GM23338 (cell line): ENCODE measurements around the gene EPHA4. TPM values are rescaled to one million over a fixed set of nuclear protein-coding genes. Genes with fewer than 3 reads are reported as not detected.

ENCODE experiments used
- ATAC-seq: fragments of 200-7000 bp; cut with Tn5 transposase; 3 replicates; pipeline ENCODE4 v1.9.1; 2020
- DNase-seq: peaks from one replicate; pipeline ENCODE4 v3.0.0-alpha.2; 2015; ENCODE audit warnings: low spot score
- H2AFZ ChIP-seq: fragments of 200-600 bp; sonication (generic); 2 replicates; pipeline ENCODE4 v1.8.0; 2016; ENCODE audit warnings: antibody characterized with exemption, mild to moderate bottlenecking, moderate library complexity
- H3F3A ChIP-seq: fragments of 200-600 bp; sonication (generic); replicated peaks from 2 replicates; pipeline ENCODE4 v1.8.0; 2017; ENCODE audit warnings: antibody characterized with exemption, mixed run types, low read depth
- H3K27ac ChIP-seq: fragments of 200-600 bp; sonication (generic); 2 replicates; pipeline ENCODE4 v1.6.1; 2016; ENCODE audit warnings: low read depth
- H3K27me3 ChIP-seq: fragments of 200-600 bp; sonication (generic); 2 replicates; pipeline ENCODE4 v1.8.0; 2016; ENCODE audit warnings: mild to moderate bottlenecking, mixed run types, moderate library complexity; ENCODE audit not compliant: insufficient read depth
- H3K36me3 ChIP-seq: fragments of 200-600 bp; sonication (generic); 2 replicates; pipeline ENCODE4 v1.8.0; 2016; ENCODE audit warnings: mild to moderate bottlenecking; ENCODE audit not compliant: insufficient read depth
- H3K4me1 ChIP-seq: fragments of 200-600 bp; sonication (generic); 2 replicates; pipeline ENCODE4 v1.8.0; 2016; ENCODE audit warnings: mild to moderate bottlenecking, moderate library complexity; ENCODE audit not compliant: insufficient read depth
- H3K4me2 ChIP-seq: fragments of 200-600 bp; sonication (generic); 2 replicates; pipeline ENCODE4 v1.7.1; 2017; ENCODE audit warnings: mixed run types
- H3K4me3 ChIP-seq: fragments of 200-600 bp; sonication (generic); 2 replicates; pipeline ENCODE4 v1.6.1; 2016; ENCODE audit warnings: mixed run types
- H3K79me2 ChIP-seq: fragments of 200-600 bp; sonication (generic); replicated peaks from 2 replicates; pipeline ENCODE4 v1.8.0; 2017; ENCODE audit warnings: mild to moderate bottlenecking; ENCODE audit not compliant: insufficient read depth
- H3K9me2 ChIP-seq: fragments of 200-600 bp; sonication (generic); 2 replicates; pipeline ENCODE4 v1.8.0; 2017; ENCODE audit not compliant: insufficient read depth
- H4K20me1 ChIP-seq: fragments of 200-600 bp; sonication (generic); replicated peaks from 2 replicates; pipeline ENCODE4 v1.8.0; 2017; ENCODE audit warnings: mild to moderate bottlenecking; ENCODE audit not compliant: insufficient read depth
- H3K27ac Mint-ChIP-seq: 2 replicates; pipeline ENCODE4 v1.8.0; 2020; ENCODE audit warnings: inconsistent platforms, mild to moderate bottlenecking, moderate library complexity, mixed read lengths
- H3K27me3 Mint-ChIP-seq: 3 replicates; pipeline ENCODE4 v1.8.0; 2022; ENCODE audit warnings: low read depth, mild to moderate bottlenecking, moderate library complexity, mixed read lengths, inconsistent platforms; ENCODE audit not compliant: insufficient read depth, poor library complexity
- H3K36me3 Mint-ChIP-seq: 3 replicates; pipeline ENCODE4 v1.8.0; 2021; ENCODE audit warnings: low read depth, mild to moderate bottlenecking, inconsistent platforms, moderate library complexity, mixed read lengths
- H3K4me1 Mint-ChIP-seq: 3 replicates; pipeline ENCODE4 v1.8.0; 2020; ENCODE audit warnings: mild to moderate bottlenecking, inconsistent platforms, mixed read lengths
- H3K4me3 Mint-ChIP-seq: 3 replicates; pipeline ENCODE4 v1.8.0; 2021; ENCODE audit warnings: moderate library complexity, mild to moderate bottlenecking, inconsistent platforms, mixed read lengths
- H3K9me3 Mint-ChIP-seq: 3 replicates; pipeline ENCODE4 v1.8.0; 2020; ENCODE audit warnings: moderate library complexity, mild to moderate bottlenecking, inconsistent platforms, mixed read lengths
- CREB1 ChIP-seq: fragments of 250-450 bp; sonication (Bioruptor Pico); IDR thresholded peaks from 2 replicates; pipeline ENCODE4 v1.5.0; 2020; ENCODE audit warnings: low read depth, mild to moderate bottlenecking, moderate library complexity
- EZH2 ChIP-seq: fragments of 200-600 bp; sonication (generic); IDR thresholded peaks from one replicate; pipeline ENCODE4 v1.8.0; 2017; ENCODE audit warnings: antibody characterized with exemption, mild to moderate bottlenecking, low read depth; ENCODE audit not compliant: unreplicated experiment
- EZH2phosphoT487 ChIP-seq: fragments of 200-600 bp; sonication (generic); IDR thresholded peaks from one replicate; pipeline ENCODE4 v1.8.1; 2018; ENCODE audit warnings: antibody characterized with exemption; ENCODE audit not compliant: unreplicated experiment
- JUNB ChIP-seq: IDR thresholded peaks from one replicate; pipeline ENCODE4 v1.6.1; 2016; ENCODE audit warnings: antibody characterized with exemption; ENCODE audit not compliant: unreplicated experiment
- NANOG ChIP-seq: IDR thresholded peaks from 2 replicates; pipeline ENCODE4 v1.6.1; 2016; ENCODE audit warnings: antibody characterized with exemption, borderline replicate concordance
- POLR2AphosphoS5 ChIP-seq: IDR thresholded peaks from 2 replicates; pipeline ENCODE4 v1.6.1; 2016; ENCODE audit warnings: antibody characterized with exemption, low read depth
- STAT1 ChIP-seq: IDR thresholded peaks from one replicate; pipeline ENCODE4 v1.6.1; 2016; ENCODE audit warnings: antibody characterized with exemption; ENCODE audit not compliant: unreplicated experiment
- ZNF114 ChIP-seq: fragments of 250-450 bp; sonication (Bioruptor Pico); IDR thresholded peaks from 2 replicates; pipeline ENCODE4 v1.5.0; 2020; ENCODE audit warnings: mild to moderate bottlenecking, moderate library complexity
- ZNF331 ChIP-seq: fragments of 250-450 bp; sonication (Bioruptor Pico); IDR thresholded peaks from 2 replicates; pipeline ENCODE4 v1.5.0; 2020; ENCODE audit warnings: low read depth, mild to moderate bottlenecking, moderate library complexity
- polyA plus RNA-seq: library from polyadenylated mRNA; unstranded; fragments of >200 nt; fragmentation: Nextera tagmentation; extraction: Ambion mirVana; gene quantifications from 2 replicates; pipeline ENCODE4 v1.2.1, GENCODE V29; 2016
- total RNA-seq: library from RNA; depleted of rRNA; stranded (reverse); fragments of >200 nt; shearing (Covaris generic); gene quantifications from 2 replicates; pipeline ENCODE4 v1.2.3, GENCODE V29; 2014
- TF ChIP-seq, protein P1 (sequence below), 2 experiments: fragments of 200-600 bp in 1 of 2; sonication (generic) in 1 of 2; conservative IDR thresholded peaks; 2 replicates each; pipeline versions ENCODE4 v1.5.1 to v1.6.1; 2016 to 2017; ENCODE audit warnings: antibody characterized with exemption in 2 of 2, low read depth in 2 of 2, mild to moderate bottlenecking in 2 of 2, moderate library complexity in 1 of 2
- TF ChIP-seq, protein P2 (sequence below): fragments of 250-450 bp; sonication (Bioruptor Pico); IDR thresholded peaks from 2 replicates; pipeline ENCODE4 v1.5.0; 2020; ENCODE audit warnings: mild to moderate bottlenecking, moderate library complexity
- TF ChIP-seq, protein P3 (sequence below): IDR thresholded peaks from 2 replicates; pipeline ENCODE4 v1.6.1; 2016; ENCODE audit warnings: antibody characterized with exemption

EPHA4 gene
- total and polyA plus RNA-seq, 2 experiments from 2014 or later, result 4.1 to 6.2 TPM

DNA sequence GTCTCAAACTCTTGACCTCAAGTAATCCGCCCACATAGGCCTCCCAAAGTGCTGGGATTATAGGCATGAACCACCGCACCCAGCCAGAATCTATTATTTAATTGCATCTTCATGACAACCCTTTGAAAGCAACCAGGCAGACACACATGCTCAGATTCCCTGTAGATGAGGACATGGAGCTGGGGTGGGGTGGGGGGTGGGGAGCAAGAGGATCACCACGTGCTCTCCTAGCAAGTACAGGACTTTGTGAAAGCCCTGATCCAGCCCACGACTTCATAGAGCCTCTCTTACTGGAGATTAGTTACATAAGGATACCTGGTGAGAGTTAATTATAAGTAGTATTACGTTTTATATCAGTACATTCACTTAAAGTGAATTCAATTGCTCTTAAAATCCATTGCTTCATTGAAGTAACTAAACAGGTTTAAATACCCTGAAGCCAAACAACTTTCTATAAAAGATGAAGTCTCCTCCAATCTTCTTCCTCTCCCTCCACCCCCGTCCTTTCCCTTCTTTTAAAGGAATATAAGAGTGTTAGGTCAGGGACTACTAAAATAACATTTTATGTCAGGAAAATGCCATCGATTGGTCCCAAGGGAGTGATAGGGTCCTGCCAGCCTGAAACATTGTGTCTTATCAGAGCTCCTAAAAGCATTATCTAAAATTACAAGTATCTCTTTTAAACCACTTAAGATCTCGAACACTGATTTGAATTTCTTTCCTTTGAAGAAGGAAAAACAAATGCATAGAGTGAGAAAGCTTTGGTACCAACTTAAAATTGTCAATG, 123.9 kb downstream of the EPHA4 start:
- no peaks in the 10 kb centered on the region for H3F3A ChIP-seq
- 0 out of 2 replicates have a peak, but pooled peaks cover 3% of the 10 kb centered on the region for H3K9me2 ChIP-seq
- H3K4me1 ChIP-seq, result no peaks in the 10 kb centered on the region
- peaks cover 5% of the 10 kb centered on the region for H3K36me3 ChIP-seq
- Mint-ChIP-seq H3K27me3 (no peaks in the 10 kb centered on the region), H3K9me3 (peaks cover 16% of the 10 kb centered on the region), H3K27ac (no peak overlapping the region), H3K4me1 (peaks cover 6% of the 10 kb centered on the region; the same call in 1 of the 3 replicates), H3K4me3 (no peak overlapping the region), H3K36me3 (peaks cover 22% of the 10 kb centered on the region)
- no peaks in the 10 kb centered on the region for H3K79me2 ChIP-seq
- H2AFZ ChIP-seq, result no peak overlapping the region
- no peak overlapping the region for H3K4me3 ChIP-seq
- no peak overlapping the region for H3K27ac ChIP-seq
- TF ChIP-seq NANOG, result no peak
- TF ChIP-seq POLR2AphosphoS5, result no peak
- no peak for TF ChIP-seq EZH2
- no peak for TF ChIP-seq EZH2phosphoT487
- DNase-seq, result no peak
- no peak for ATAC-seq
- H4K20me1 ChIP-seq, result no peaks in the 10 kb centered on the region
- H3K27me3 ChIP-seq, result no peaks in the 10 kb centered on the region
- H3K4me2 ChIP-seq, result no peak overlapping the region

DNA sequence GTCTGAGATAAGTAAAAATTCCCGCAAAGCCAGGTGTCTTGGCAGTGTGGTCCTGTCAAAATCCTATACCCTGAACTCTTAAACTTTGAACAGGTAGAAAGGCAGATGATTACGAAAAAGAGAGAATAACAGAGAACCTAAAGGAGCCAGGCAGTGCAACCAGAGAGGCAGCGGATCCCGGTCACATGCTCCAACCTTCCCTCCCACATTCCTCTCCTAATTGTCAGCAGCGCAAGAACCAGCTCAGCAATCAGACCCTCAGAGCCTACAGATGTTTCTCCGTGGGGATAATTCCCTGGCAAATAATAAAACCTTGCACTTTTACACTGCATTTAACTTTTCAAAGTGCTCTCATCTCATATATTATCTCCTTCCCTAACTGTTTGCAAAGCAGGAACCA, 124.8 kb downstream of the EPHA4 start:
- peaks cover 6% of the 10 kb centered on the region; the same call in 1 of the 3 replicates for H3K4me1 Mint-ChIP-seq
- no peaks in the 10 kb centered on the region for H3F3A ChIP-seq
- ATAC-seq (peak; percentile 76), DNase-seq (peak; percentile 51)
- H3K9me3 Mint-ChIP-seq, result peaks cover 16% of the 10 kb centered on the region
- no peak overlapping the region for H2AFZ ChIP-seq
- 0 out of 2 replicates have a peak, but pooled peaks cover 3% of the 10 kb centered on the region for H3K9me2 ChIP-seq
- no peak overlapping the region for H3K27ac Mint-ChIP-seq
- H3K27me3 Mint-ChIP-seq, result no peaks in the 10 kb centered on the region
- no peaks in the 10 kb centered on the region for H3K79me2 ChIP-seq
- H3K4me2 ChIP-seq, result no peak overlapping the region
- peaks cover 22% of the 10 kb centered on the region for H3K36me3 Mint-ChIP-seq
- H3K4me1 ChIP-seq, result no peaks in the 10 kb centered on the region
- peaks cover 5% of the 10 kb centered on the region for H3K36me3 ChIP-seq
- H3K27ac ChIP-seq, result no peak overlapping the region
- no peaks in the 10 kb centered on the region for H4K20me1 ChIP-seq
- no peak overlapping the region for H3K4me3 ChIP-seq
- H3K27me3 ChIP-seq, result no peaks in the 10 kb centered on the region
- H3K4me3 Mint-ChIP-seq, result no peak overlapping the region
- TF ChIP-seq, protein P1, sequence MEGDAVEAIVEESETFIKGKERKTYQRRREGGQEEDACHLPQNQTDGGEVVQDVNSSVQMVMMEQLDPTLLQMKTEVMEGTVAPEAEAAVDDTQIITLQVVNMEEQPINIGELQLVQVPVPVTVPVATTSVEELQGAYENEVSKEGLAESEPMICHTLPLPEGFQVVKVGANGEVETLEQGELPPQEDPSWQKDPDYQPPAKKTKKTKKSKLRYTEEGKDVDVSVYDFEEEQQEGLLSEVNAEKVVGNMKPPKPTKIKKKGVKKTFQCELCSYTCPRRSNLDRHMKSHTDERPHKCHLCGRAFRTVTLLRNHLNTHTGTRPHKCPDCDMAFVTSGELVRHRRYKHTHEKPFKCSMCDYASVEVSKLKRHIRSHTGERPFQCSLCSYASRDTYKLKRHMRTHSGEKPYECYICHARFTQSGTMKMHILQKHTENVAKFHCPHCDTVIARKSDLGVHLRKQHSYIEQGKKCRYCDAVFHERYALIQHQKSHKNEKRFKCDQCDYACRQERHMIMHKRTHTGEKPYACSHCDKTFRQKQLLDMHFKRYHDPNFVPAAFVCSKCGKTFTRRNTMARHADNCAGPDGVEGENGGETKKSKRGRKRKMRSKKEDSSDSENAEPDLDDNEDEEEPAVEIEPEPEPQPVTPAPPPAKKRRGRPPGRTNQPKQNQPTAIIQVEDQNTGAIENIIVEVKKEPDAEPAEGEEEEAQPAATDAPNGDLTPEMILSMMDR (conservative IDR thresholded peaks at IDR 0.05; ENCODE audit: low read depth in 2 of 2), result no peak
- TF ChIP-seq CREB1 (CRISPR knock-in tag) (no peak), JUNB (no peak), ZNF331 (CRISPR knock-in tag) (no peak), ZNF114 (no peak), EZH2phosphoT487 (no peak), POLR2AphosphoS5 (no peak), STAT1 (no peak), NANOG (no peak)
- TF ChIP-seq, protein P2, sequence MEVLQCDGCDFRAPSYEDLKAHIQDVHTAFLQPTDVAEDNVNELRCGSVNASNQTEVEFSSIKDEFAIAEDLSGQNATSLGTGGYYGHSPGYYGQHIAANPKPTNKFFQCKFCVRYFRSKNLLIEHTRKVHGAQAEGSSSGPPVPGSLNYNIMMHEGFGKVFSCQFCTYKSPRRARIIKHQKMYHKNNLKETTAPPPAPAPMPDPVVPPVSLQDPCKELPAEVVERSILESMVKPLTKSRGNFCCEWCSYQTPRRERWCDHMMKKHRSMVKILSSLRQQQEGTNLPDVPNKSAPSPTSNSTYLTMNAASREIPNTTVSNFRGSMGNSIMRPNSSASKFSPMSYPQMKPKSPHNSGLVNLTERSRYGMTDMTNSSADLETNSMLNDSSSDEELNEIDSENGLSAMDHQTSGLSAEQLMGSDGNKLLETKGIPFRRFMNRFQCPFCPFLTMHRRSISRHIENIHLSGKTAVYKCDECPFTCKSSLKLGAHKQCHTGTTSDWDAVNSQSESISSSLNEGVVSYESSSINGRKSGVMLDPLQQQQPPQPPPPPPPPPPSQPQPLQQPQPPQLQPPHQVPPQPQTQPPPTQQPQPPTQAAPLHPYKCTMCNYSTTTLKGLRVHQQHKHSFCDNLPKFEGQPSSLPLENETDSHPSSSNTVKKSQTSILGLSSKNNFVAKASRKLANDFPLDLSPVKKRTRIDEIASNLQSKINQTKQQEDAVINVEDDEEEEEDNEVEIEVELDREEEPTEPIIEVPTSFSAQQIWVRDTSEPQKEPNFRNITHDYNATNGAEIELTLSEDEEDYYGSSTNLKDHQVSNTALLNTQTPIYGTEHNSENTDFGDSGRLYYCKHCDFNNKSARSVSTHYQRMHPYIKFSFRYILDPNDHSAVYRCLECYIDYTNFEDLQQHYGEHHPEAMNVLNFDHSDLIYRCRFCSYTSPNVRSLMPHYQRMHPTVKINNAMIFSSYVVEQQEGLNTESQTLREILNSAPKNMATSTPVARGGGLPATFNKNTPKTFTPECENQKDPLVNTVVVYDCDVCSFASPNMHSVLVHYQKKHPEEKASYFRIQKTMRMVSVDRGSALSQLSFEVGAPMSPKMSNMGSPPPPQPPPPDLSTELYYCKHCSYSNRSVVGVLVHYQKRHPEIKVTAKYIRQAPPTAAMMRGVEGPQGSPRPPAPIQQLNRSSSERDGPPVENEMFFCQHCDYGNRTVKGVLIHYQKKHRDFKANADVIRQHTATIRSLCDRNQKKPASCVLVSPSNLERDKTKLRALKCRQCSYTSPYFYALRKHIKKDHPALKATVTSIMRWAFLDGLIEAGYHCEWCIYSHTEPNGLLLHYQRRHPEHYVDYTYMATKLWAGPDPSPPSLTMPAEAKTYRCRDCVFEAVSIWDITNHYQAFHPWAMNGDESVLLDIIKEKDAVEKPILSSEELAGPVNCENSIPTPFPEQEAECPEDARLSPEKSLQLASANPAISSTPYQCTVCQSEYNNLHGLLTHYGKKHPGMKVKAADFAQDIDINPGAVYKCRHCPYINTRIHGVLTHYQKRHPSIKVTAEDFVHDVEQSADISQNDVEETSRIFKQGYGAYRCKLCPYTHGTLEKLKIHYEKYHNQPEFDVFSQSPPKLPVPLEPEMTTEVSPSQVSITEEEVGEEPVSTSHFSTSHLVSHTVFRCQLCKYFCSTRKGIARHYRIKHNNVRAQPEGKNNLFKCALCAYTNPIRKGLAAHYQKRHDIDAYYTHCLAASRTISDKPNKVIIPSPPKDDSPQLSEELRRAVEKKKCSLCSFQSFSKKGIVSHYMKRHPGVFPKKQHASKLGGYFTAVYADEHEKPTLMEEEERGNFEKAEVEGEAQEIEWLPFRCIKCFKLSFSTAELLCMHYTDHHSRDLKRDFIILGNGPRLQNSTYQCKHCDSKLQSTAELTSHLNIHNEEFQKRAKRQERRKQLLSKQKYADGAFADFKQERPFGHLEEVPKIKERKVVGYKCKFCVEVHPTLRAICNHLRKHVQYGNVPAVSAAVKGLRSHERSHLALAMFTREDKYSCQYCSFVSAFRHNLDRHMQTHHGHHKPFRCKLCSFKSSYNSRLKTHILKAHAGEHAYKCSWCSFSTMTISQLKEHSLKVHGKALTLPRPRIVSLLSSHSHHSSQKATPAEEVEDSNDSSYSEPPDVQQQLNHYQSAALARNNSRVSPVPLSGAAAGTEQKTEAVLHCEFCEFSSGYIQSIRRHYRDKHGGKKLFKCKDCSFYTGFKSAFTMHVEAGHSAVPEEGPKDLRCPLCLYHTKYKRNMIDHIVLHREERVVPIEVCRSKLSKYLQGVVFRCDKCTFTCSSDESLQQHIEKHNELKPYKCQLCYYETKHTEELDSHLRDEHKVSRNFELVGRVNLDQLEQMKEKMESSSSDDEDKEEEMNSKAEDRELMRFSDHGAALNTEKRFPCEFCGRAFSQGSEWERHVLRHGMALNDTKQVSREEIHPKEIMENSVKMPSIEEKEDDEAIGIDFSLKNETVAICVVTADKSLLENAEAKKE (CRISPR knock-in tag), result no peak
- TF ChIP-seq, protein P3, sequence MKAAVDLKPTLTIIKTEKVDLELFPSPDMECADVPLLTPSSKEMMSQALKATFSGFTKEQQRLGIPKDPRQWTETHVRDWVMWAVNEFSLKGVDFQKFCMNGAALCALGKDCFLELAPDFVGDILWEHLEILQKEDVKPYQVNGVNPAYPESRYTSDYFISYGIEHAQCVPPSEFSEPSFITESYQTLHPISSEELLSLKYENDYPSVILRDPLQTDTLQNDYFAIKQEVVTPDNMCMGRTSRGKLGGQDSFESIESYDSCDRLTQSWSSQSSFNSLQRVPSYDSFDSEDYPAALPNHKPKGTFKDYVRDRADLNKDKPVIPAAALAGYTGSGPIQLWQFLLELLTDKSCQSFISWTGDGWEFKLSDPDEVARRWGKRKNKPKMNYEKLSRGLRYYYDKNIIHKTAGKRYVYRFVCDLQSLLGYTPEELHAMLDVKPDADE, result no peak
